HUES6 (cell line): Measurements from ENCODE around the gene TOP3A.

Source experiments
- H3K27ac ChIP-seq: 2 replicates; pipeline ENCODE4 v1.7.0; 2013; ENCODE audit warnings: low read depth, mild to moderate bottlenecking, low read length, inconsistent platforms
- H3K27me3 ChIP-seq: 2 replicates; pipeline ENCODE4 v1.6.1; 2013; ENCODE audit warnings: low read length; ENCODE audit not compliant: control insufficient read depth, insufficient read depth
- H3K36me3 ChIP-seq: 2 replicates; pipeline ENCODE4 v1.6.1; 2013; ENCODE audit warnings: low read length; ENCODE audit not compliant: control insufficient read depth, insufficient read depth
- H3K4me1 ChIP-seq: 2 replicates; pipeline ENCODE4 v1.6.1; 2013; ENCODE audit warnings: low read length; ENCODE audit not compliant: control insufficient read depth, insufficient read depth
- H3K4me3 ChIP-seq: 2 replicates; pipeline ENCODE4 v1.5.1; 2013; ENCODE audit warnings: low read depth, low read length
- H3K9ac ChIP-seq: one replicate; pipeline ENCODE4 v1.6.1; 2013; ENCODE audit warnings: mild to moderate bottlenecking, low read length
- H3K9me3 ChIP-seq: 2 replicates; pipeline ENCODE4 v1.6.1; 2013; ENCODE audit warnings: low read depth, low read length; ENCODE audit not compliant: control insufficient read depth, insufficient read depth

TOP3A gene

DNA sequence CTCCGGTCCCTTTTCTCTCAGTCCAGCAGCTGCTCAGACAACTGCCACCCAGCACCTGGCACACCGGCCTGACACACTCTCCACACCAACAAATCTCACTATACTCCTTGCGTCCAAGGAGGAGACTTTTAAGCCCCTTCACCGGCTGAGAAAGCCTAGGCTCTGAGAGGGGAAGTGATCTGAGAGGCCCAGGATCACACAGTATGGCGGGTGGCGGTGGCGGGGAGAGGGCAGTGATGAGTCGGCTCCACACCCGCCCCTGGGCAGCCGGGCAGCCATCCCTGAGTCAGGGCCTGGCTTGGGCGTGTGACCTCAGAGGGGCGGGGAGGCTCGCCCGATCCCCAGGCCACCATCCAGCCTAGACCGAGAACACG is 56.8 kb downstream of the TOP3A start:
- Histone ChIP-seq H3K9ac (peak overlapping the region; percentile 87), H3K4me3 (peak overlapping the region; percentile 85), H3K9me3 (no peaks in the 10 kb centered on the region), H3K27me3 (no peaks in the 10 kb centered on the region), H3K27ac (peak overlapping the region; percentile 80; the same call in 1 of the 2 replicates), H3K4me1 (peaks cover 23% of the 10 kb centered on the region), H3K36me3 (peaks cover 40% of the 10 kb centered on the region)

- peaks cover 23% of the 10 kb centered on the region for H3K4me1 ChIP-seq
- peaks cover 44% of the 10 kb centered on the region for H3K36me3 ChIP-seq
- peak overlapping the region; percentile 87 for H3K9ac ChIP-seq
- peak overlapping the region; percentile 85 for H3K4me3 ChIP-seq
- H3K27ac ChIP-seq, result peak overlapping the region; percentile 80
- no peaks in the 10 kb centered on the region for H3K27me3 ChIP-seq
- no peaks in the 10 kb centered on the region for H3K9me3 ChIP-seq
Observed at GRCh38 chr17:18257268-18257981, 57.4 kb downstream of the TOP3A start.

DNA sequence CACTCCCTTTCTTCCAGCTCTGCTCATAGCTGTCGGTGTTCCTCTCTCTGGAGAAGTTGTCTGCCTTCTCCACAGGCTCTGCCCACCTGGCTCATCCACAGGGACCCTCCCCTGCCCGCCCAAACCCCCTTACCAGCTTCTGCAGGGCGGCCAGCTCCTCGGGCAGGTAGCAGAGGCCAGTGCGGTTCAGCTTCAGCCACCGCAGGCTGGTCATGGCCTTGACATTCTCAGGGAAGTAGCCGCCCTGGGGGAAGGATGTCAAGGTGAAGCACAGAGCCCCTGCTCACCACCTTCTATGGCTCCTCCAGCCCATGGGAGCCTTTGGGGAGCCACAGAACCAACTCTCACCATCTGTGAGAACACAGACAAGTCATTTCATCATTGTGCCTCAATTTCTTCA is 58.0 kb downstream of the TOP3A start:
- no peak overlapping the region for H3K27ac ChIP-seq
- H3K9ac ChIP-seq, result peak overlapping the region; percentile 87
- peaks cover 23% of the 10 kb centered on the region for H3K4me1 ChIP-seq

GRCh38 chr17:18256351-18256750 is 58.4 kb downstream of the TOP3A start:
- H3K4me3 ChIP-seq, result no peak overlapping the region; the same call in 1 of the 2 replicates
- H3K27me3 ChIP-seq, result no peaks in the 10 kb centered on the region
- H3K36me3 ChIP-seq, result peaks cover 55% of the 10 kb centered on the region
- H3K27ac ChIP-seq, result no peak overlapping the region
- no peaks in the 10 kb centered on the region for H3K9me3 ChIP-seq
- peaks cover 20% of the 10 kb centered on the region for H3K4me1 ChIP-seq
- H3K9ac ChIP-seq, result no peak overlapping the region

More for the DNA sequence above, 58.0 kb downstream of the TOP3A start:
- Histone ChIP-seq H3K27me3 (no peaks in the 10 kb centered on the region), H3K36me3 (peaks cover 51% of the 10 kb centered on the region), H3K9me3 (no peaks in the 10 kb centered on the region), H3K4me3 (peak overlapping the region; percentile 85)

- Histone ChIP-seq H3K9me3 (no peaks in the 10 kb centered on the region), H3K27ac (no peak overlapping the region), H3K4me1 (peaks cover 16% of the 10 kb centered on the region), H3K36me3 (peaks cover 68% of the 10 kb centered on the region), H3K4me3 (no peak overlapping the region), H3K9ac (no peak overlapping the region), H3K27me3 (no peaks in the 10 kb centered on the region)
Observed at GRCh38 chr17:18254888-18255649, 59.7 kb downstream of the TOP3A start.

- H3K4me1 ChIP-seq, result peaks cover 12% of the 10 kb centered on the region
- H3K4me3 ChIP-seq, result no peak overlapping the region
- no peak overlapping the region for H3K9ac ChIP-seq
- no peaks in the 10 kb centered on the region for H3K27me3 ChIP-seq
- no peaks in the 10 kb centered on the region for H3K9me3 ChIP-seq
- H3K36me3 ChIP-seq, result peaks cover 72% of the 10 kb centered on the region
- H3K27ac ChIP-seq, result no peak overlapping the region
Observed at GRCh38 chr17:18253947-18254821, 60.6 kb downstream of the TOP3A start.

GRCh38 chr17:18253187-18253884 is 61.5 kb downstream of the TOP3A start:
- Histone ChIP-seq H3K9me3 (no peaks in the 10 kb centered on the region), H3K4me1 (peaks cover 12% of the 10 kb centered on the region), H3K27me3 (no peaks in the 10 kb centered on the region), H3K27ac (no peak overlapping the region), H3K9ac (no peak overlapping the region), H3K36me3 (peaks cover 80% of the 10 kb centered on the region), H3K4me3 (no peak overlapping the region)

DNA sequence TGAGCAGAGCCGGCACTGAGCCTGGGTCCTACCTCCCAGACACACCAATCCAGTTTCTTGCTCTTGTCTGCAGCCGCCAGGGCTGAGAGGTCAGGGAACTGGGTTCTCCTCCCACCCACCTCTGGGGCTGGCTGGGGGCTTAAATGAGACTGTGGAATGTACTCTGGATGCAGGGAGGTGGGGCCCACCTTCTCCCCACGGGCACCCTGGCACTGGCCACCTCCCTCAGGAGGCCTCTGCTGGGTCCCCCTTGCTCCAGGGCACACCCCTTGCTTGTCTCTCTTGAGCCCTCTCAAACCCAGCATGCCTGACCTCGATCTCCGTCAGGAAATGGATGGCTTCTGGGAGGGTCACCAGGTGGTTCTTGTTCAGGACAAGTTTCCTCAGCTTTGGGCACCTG is 62.6 kb downstream of the TOP3A start:
- no peaks in the 10 kb centered on the region for H3K27me3 ChIP-seq
- H3K36me3 ChIP-seq, result peaks cover 87% of the 10 kb centered on the region

DNA sequence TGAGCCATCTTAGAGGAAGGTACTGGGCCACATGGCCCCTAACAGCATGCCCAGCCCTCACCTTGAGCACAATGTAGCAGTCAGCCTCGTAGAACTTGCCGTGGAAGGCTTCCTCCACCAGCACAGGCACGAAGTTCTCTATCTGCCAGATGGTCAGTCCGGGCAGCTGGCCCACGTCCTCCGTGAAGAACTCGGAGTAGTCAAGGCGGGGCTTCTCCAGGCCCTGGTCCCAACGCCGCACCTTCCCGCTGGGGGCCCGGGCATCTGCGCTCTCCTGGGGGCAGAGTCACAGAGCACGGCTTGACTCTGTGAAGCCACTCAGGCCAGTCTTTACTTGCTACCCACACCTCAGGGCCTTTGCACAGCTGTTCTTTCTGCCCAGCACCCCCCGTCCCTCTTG is 63.6 kb downstream of the TOP3A start:
- no peak overlapping the region for H3K27ac ChIP-seq
- H3K4me1 ChIP-seq, result peaks cover 17% of the 10 kb centered on the region
- H3K9ac ChIP-seq, result no peak overlapping the region
- no peaks in the 10 kb centered on the region for H3K9me3 ChIP-seq
- H3K36me3 ChIP-seq, result peaks cover 86% of the 10 kb centered on the region
- no peak overlapping the region for H3K4me3 ChIP-seq
- no peaks in the 10 kb centered on the region for H3K27me3 ChIP-seq

More for the DNA sequence above, 62.6 kb downstream of the TOP3A start:
- Histone ChIP-seq H3K27ac (no peak overlapping the region), H3K4me3 (no peak overlapping the region), H3K9ac (no peak overlapping the region), H3K9me3 (no peaks in the 10 kb centered on the region), H3K4me1 (peaks cover 15% of the 10 kb centered on the region)

DNA sequence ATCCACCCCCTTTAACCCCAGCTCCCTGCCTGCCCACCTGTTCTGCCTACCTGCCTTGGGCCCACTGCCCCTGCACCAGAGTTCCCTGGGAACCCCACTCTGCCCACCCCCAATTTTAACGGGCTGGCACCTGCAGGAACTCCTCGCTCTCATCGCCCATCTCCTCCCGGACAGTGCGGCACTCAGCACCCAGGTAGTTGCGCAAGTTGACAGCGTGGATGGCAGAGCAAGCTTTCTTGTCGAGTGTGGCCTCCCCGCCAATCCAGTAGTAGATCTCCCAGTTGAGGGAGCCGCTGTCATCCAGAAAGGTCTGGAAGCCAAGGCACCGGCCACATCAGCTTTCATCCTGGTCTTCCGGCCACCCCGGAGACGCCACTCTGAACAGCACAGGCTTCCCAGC is 64.1 kb downstream of the TOP3A start:
- Histone ChIP-seq H3K4me1 (peaks cover 18% of the 10 kb centered on the region), H3K9ac (no peak overlapping the region), H3K27me3 (no peaks in the 10 kb centered on the region), H3K9me3 (no peaks in the 10 kb centered on the region), H3K27ac (no peak overlapping the region), H3K36me3 (peaks cover 86% of the 10 kb centered on the region), H3K4me3 (no peak overlapping the region)
